ENCODE measurements around the gene APCDD1L. TPM values are rescaled to one million over a fixed set of nuclear protein-coding genes. Genes with fewer than 3 reads are reported as not detected.

Gene APCDD1L
- total and polyA plus RNA-seq, 4 donors: 0.04 TPM; not detected in 3

DNA sequence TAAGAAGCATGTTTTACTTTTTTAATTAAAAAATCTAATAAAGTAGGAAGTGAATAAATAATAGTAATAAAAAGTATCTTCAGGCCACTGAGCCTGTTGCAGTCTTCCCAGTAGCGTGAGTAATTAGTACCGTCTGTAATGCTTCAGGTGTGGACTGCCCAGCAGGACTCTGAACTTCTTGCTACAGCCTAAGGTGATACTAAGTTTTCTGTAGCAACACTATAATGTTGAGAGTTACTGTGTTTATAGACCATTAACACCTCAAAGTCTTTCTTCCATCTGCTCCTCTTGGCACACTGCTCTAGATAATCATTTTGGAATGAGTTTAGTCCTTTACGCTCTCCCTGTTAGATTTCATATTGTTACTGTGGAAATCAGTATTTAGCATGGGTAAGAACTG is 97.8 kb downstream of the APCDD1L start:
- Histone ChIP-seq H3K4me3 (ENCODE audit: low read depth in 1 of 3, low read length in 3 of 3) (no peak overlapping the region), H3K4me1 (ENCODE audit: control insufficient read depth in 4 of 4, insufficient read depth in 4 of 4, low read length in 3 of 4) (peaks cover 3 to 6% (median 4%) of the 10 kb centered on the region in 4 donors), H3K27ac (ENCODE audit: low read depth in 1 of 2, low read length in 2 of 2) (no peak overlapping the region), H3K36me3 (ENCODE audit: control insufficient read depth in 4 of 4, insufficient read depth in 3 of 4, low read depth in 1 of 4, low read length in 3 of 4) (peaks cover 0 to 9% (median 6%) of the 10 kb centered on the region in 4 donors), H3K9me3 (ENCODE audit: control insufficient read depth in 4 of 4, low read length in 3 of 4) (no peaks in the 10 kb centered on the region), H3K27me3 (ENCODE audit: control insufficient read depth in 4 of 4, insufficient read depth in 4 of 4, low read length in 3 of 4) (no peaks in the 10 kb centered on the region), H3K9ac (ENCODE audit: low read depth in 1 of 2, low read length in 2 of 2) (no peak overlapping the region)
- TF ChIP-seq FOXA1 (IDR thresholded peaks at IDR 0.05) (no peak), HNF4G (IDR thresholded peaks at IDR 0.05) (no peak), SP1 (IDR thresholded peaks at IDR 0.05) (no peak), FOXA2 (IDR thresholded peaks at IDR 0.05) (no peak), TAF1 (conservative IDR thresholded peaks at IDR 0.05) (no peak), NR2F2 (IDR thresholded peaks at IDR 0.05) (no peak), YY1 (IDR thresholded peaks at IDR 0.05) (no peak), EGR1 (IDR thresholded peaks at IDR 0.05; ENCODE audit: low read depth in 2 of 2) (no peak), HNF4A (conservative IDR thresholded peaks at IDR 0.05) (no peak), RXRA (IDR thresholded peaks at IDR 0.05) (no peak), JUND (IDR thresholded peaks at IDR 0.05) (no peak), GABPA (IDR thresholded peaks at IDR 0.05 in 1 of 2, conservative IDR thresholded peaks at IDR 0.05 in 1 of 2) (no peak), RAD21 (IDR thresholded peaks at IDR 0.05) (no peak)
- TF ChIP-seq, protein P1, sequence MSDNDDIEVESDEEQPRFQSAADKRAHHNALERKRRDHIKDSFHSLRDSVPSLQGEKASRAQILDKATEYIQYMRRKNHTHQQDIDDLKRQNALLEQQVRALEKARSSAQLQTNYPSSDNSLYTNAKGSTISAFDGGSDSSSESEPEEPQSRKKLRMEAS (IDR thresholded peaks at IDR 0.05): no peak
- TF ChIP-seq, protein P2, sequence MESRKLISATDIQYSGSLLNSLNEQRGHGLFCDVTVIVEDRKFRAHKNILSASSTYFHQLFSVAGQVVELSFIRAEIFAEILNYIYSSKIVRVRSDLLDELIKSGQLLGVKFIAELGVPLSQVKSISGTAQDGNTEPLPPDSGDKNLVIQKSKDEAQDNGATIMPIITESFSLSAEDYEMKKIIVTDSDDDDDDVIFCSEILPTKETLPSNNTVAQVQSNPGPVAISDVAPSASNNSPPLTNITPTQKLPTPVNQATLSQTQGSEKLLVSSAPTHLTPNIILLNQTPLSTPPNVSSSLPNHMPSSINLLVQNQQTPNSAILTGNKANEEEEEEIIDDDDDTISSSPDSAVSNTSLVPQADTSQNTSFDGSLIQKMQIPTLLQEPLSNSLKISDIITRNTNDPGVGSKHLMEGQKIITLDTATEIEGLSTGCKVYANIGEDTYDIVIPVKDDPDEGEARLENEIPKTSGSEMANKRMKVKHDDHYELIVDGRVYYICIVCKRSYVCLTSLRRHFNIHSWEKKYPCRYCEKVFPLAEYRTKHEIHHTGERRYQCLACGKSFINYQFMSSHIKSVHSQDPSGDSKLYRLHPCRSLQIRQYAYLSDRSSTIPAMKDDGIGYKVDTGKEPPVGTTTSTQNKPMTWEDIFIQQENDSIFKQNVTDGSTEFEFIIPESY (IDR thresholded peaks at IDR 0.05): no peak
- TF ChIP-seq, protein P3, sequence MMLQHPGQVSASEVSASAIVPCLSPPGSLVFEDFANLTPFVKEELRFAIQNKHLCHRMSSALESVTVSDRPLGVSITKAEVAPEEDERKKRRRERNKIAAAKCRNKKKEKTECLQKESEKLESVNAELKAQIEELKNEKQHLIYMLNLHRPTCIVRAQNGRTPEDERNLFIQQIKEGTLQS (IDR thresholded peaks at IDR 0.05): no peak
- TF ChIP-seq, protein P4, sequence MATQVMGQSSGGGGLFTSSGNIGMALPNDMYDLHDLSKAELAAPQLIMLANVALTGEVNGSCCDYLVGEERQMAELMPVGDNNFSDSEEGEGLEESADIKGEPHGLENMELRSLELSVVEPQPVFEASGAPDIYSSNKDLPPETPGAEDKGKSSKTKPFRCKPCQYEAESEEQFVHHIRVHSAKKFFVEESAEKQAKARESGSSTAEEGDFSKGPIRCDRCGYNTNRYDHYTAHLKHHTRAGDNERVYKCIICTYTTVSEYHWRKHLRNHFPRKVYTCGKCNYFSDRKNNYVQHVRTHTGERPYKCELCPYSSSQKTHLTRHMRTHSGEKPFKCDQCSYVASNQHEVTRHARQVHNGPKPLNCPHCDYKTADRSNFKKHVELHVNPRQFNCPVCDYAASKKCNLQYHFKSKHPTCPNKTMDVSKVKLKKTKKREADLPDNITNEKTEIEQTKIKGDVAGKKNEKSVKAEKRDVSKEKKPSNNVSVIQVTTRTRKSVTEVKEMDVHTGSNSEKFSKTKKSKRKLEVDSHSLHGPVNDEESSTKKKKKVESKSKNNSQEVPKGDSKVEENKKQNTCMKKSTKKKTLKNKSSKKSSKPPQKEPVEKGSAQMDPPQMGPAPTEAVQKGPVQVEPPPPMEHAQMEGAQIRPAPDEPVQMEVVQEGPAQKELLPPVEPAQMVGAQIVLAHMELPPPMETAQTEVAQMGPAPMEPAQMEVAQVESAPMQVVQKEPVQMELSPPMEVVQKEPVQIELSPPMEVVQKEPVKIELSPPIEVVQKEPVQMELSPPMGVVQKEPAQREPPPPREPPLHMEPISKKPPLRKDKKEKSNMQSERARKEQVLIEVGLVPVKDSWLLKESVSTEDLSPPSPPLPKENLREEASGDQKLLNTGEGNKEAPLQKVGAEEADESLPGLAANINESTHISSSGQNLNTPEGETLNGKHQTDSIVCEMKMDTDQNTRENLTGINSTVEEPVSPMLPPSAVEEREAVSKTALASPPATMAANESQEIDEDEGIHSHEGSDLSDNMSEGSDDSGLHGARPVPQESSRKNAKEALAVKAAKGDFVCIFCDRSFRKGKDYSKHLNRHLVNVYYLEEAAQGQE (IDR thresholded peaks at IDR 0.05): no peak
- TF ChIP-seq, protein P5, sequence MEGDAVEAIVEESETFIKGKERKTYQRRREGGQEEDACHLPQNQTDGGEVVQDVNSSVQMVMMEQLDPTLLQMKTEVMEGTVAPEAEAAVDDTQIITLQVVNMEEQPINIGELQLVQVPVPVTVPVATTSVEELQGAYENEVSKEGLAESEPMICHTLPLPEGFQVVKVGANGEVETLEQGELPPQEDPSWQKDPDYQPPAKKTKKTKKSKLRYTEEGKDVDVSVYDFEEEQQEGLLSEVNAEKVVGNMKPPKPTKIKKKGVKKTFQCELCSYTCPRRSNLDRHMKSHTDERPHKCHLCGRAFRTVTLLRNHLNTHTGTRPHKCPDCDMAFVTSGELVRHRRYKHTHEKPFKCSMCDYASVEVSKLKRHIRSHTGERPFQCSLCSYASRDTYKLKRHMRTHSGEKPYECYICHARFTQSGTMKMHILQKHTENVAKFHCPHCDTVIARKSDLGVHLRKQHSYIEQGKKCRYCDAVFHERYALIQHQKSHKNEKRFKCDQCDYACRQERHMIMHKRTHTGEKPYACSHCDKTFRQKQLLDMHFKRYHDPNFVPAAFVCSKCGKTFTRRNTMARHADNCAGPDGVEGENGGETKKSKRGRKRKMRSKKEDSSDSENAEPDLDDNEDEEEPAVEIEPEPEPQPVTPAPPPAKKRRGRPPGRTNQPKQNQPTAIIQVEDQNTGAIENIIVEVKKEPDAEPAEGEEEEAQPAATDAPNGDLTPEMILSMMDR (IDR thresholded peaks at IDR 0.05; ENCODE audit: low read depth, low read length, missing input control): no peak
- 96% methylated on average over 3 of the region's 3 CpGs for WGBS
- DNase-seq (ENCODE audit: low spot score): no peak
